GM18519 (cell line): ENCODE measurements around the gene PRKCB.

Source experiments
- ATAC-seq: cut with Tn5 transposase; IDR thresholded peaks from one replicate; pipeline ENCODE4 v1.9.1; 2021; ENCODE audit warnings: mild to moderate bottlenecking, moderate library complexity; ENCODE audit not compliant: unreplicated experiment, low FRiP score

PRKCB gene

GRCh38 chr16:24257958-24258357 lies 422.2 kb downstream of the PRKCB start:
- ATAC-seq: no peak

- no peak for ATAC-seq
These were observed 423.0 kb downstream of the PRKCB start for GRCh38 chr16:24258791-24259190.

GRCh38 chr16:24262816-24263215 lies 427.0 kb downstream of the PRKCB start:
- no peak for ATAC-seq
